AML-193 (cell line): Measurements from ENCODE around the gene BAZ2B.
"Not testable (repeated sequence)": the region's sequence is repeated elsewhere in the genome, so short reads cannot be mapped to it uniquely, and the experiment has no call there.

Experiments
- DNase-seq, 2 experiments: peaks; one replicate each; lab custom pipeline; 2025; lab: John Stamatoyannopoulos, UW

The BAZ2B gene

GRCh38 chr2:159411460-159411859 lies 204.9 kb downstream of the BAZ2B start:
- no peak for DNase-seq

- DNase-seq = no peak
These were observed 206.1 kb downstream of the BAZ2B start for GRCh38 chr2:159410276-159410675.

- DNase-seq = no peak
These were observed 207.1 kb downstream of the BAZ2B start for GRCh38 chr2:159409116-159409800.

GRCh38 chr2:159402790-159403189 lies 213.6 kb downstream of the BAZ2B start:
- no peak for DNase-seq

GRCh38 chr2:159402160-159402559 lies 214.2 kb downstream of the BAZ2B start:
- not testable (repeated sequence) for DNase-seq

GRCh38 chr2:159399716-159400415 lies 216.5 kb downstream of the BAZ2B start:
- no peak for DNase-seq

- no peak for DNase-seq
These were observed 219.5 kb downstream of the BAZ2B start for GRCh38 chr2:159396799-159397198.

- DNase-seq = no peak
These were observed 233.8 kb downstream of the BAZ2B start for GRCh38 chr2:159382447-159383028.

GRCh38 chr2:159381574-159381973 lies 234.8 kb downstream of the BAZ2B start:
- DNase-seq = no peak

- DNase-seq = no peak
These were observed 235.6 kb downstream of the BAZ2B start for GRCh38 chr2:159380685-159381239.

- DNase-seq = no peak
These were observed 237.2 kb downstream of the BAZ2B start for GRCh38 chr2:159379181-159379580.

- DNase-seq = no peak
These were observed 241.1 kb downstream of the BAZ2B start for GRCh38 chr2:159375241-159375640.

- no peak for DNase-seq
These were observed 244.8 kb downstream of the BAZ2B start for GRCh38 chr2:159371506-159371905.

- DNase-seq = no peak
These were observed 249.8 kb downstream of the BAZ2B start for GRCh38 chr2:159366538-159366937.

GRCh38 chr2:159362816-159363251 lies 253.5 kb downstream of the BAZ2B start:
- peak; percentile 86 to 90 for DNase-seq

- no peak for DNase-seq
These were observed 254.3 kb downstream of the BAZ2B start for GRCh38 chr2:159362094-159362493.

GRCh38 chr2:159361603-159362002 lies 254.7 kb downstream of the BAZ2B start:
- DNase-seq = not testable (repeated sequence)

GRCh38 chr2:159356053-159356554 lies 260.2 kb downstream of the BAZ2B start:
- no peak for DNase-seq

GRCh38 chr2:159351977-159352376 lies 264.4 kb downstream of the BAZ2B start:
- no peak for DNase-seq

- DNase-seq = no peak
These were observed 266.6 kb downstream of the BAZ2B start for GRCh38 chr2:159349674-159350299.

GRCh38 chr2:159326569-159327255 lies 289.6 kb downstream of the BAZ2B start:
- peak; percentile 74 to 75 for DNase-seq

- no peak for DNase-seq
These were observed 293.9 kb downstream of the BAZ2B start for GRCh38 chr2:159322419-159322818.
